Measurements from ENCODE around the gene TRPM3.

TRPM3 gene

DNA sequence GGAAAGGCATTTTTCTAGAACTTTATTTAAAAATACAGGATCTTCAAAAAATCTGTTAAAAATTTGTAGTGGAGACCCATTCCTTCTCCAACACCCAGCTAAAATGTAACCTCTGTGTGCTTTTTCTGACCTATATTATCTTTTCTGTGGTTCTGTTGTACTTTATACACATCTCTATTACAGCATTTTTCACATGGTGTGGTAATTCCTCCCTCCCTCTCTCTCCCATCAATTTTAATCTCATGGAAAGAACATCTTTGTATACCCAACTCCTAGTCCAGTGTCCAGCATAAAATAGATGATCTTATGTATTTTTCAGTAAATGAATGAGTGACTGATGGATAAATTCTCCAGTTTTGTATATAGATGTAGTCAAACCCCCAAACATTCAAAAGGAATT, 523.5 kb downstream of the TRPM3 start:
- Histone ChIP-seq H3K36me3 (ENCODE audit: insufficient read depth, low read length) (no peaks in the 10 kb centered on the region), H3K9me3 (ENCODE audit: control insufficient read depth, insufficient read depth, low read length) (no peaks in the 10 kb centered on the region), H3K4me1 (ENCODE audit: insufficient read depth, low read length) (no peaks in the 10 kb centered on the region; the same call in none of the 2 replicates), H3K9ac (ENCODE audit: low read depth, low read length) (no peak overlapping the region)

GRCh38 chr9:70595211-70595610, 526.2 kb downstream of the TRPM3 start:
- H3K36me3 ChIP-seq (ENCODE audit: insufficient read depth, low read length), result no peaks in the 10 kb centered on the region; the same call in 1 of the 2 replicates
- H3K9ac ChIP-seq (ENCODE audit: low read depth, low read length), result no peak overlapping the region
- no peaks in the 10 kb centered on the region for H3K4me1 ChIP-seq (ENCODE audit: insufficient read depth, low read length)
- no peaks in the 10 kb centered on the region for H3K9me3 ChIP-seq (ENCODE audit: control insufficient read depth, insufficient read depth, low read length)

DNA sequence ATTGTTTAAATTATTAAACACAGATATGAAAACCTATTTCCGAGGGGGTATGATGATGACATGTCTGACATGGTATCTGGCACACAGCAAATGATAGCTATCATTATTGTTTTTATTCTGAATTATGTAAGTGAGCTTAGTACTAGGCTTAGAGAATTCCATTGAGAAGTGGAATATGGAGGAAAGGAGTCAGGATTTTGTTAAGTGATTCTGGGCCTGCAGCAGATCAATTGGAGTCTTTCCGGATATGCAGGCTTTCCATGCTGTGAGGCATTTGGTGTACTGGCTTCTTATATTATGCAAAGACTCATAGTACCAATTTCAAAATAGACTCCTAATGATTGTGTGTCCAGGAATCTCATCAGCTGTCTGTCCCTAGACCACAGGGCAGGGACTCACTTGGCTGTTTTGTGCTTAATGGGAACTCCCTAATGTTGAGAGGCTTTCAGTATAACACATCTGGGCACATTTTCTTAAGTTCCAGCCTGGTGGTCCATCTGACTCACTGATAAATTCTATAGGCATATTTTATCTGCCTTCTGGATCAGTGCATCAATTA, 527.0 kb downstream of the TRPM3 start:
- Histone ChIP-seq H3K4me1 (ENCODE audit: insufficient read depth, low read length) (no peaks in the 10 kb centered on the region), H3K9me3 (ENCODE audit: control insufficient read depth, insufficient read depth, low read length) (no peaks in the 10 kb centered on the region)

GRCh38 chr9:70593241-70593640, 528.2 kb downstream of the TRPM3 start:
- H3K9me3 ChIP-seq (ENCODE audit: control insufficient read depth, insufficient read depth, low read length), result no peaks in the 10 kb centered on the region
- no peaks in the 10 kb centered on the region for H3K4me1 ChIP-seq (ENCODE audit: insufficient read depth, low read length)
- H3K36me3 ChIP-seq (ENCODE audit: insufficient read depth, low read length), result no peaks in the 10 kb centered on the region; the same call in 1 of the 2 replicates
- H3K9ac ChIP-seq (ENCODE audit: low read depth, low read length), result no peak overlapping the region

More for the DNA sequence above, 527.0 kb downstream of the TRPM3 start:
- no peaks in the 10 kb centered on the region; the same call in 1 of the 2 replicates for H3K36me3 ChIP-seq (ENCODE audit: insufficient read depth, low read length)
- no peak overlapping the region for H3K9ac ChIP-seq (ENCODE audit: low read depth, low read length)

DNA sequence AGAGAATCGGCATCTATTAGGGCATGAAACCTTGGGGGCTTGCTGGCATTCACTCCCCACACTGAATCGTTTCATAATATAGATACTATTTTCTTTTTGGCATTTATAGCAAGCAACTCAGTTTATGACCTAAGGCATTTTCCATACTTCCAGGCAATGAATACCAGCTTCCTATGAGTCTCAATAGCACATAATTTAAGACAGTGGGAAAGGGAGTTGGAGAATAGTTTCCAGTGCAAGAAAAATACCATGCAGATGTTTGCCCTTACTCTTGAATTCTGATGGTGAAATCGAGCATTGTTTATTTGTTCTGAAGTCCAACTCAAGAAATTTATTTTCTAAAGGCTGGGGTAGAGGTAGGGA, 531.1 kb downstream of the TRPM3 start:
- no peak overlapping the region for H3K9ac ChIP-seq (ENCODE audit: low read depth, low read length)
- no peaks in the 10 kb centered on the region; the same call in 1 of the 2 replicates for H3K36me3 ChIP-seq (ENCODE audit: insufficient read depth, low read length)
- no peaks in the 10 kb centered on the region for H3K4me1 ChIP-seq (ENCODE audit: insufficient read depth, low read length)
- H3K9me3 ChIP-seq (ENCODE audit: control insufficient read depth, insufficient read depth, low read length), result no peaks in the 10 kb centered on the region

DNA sequence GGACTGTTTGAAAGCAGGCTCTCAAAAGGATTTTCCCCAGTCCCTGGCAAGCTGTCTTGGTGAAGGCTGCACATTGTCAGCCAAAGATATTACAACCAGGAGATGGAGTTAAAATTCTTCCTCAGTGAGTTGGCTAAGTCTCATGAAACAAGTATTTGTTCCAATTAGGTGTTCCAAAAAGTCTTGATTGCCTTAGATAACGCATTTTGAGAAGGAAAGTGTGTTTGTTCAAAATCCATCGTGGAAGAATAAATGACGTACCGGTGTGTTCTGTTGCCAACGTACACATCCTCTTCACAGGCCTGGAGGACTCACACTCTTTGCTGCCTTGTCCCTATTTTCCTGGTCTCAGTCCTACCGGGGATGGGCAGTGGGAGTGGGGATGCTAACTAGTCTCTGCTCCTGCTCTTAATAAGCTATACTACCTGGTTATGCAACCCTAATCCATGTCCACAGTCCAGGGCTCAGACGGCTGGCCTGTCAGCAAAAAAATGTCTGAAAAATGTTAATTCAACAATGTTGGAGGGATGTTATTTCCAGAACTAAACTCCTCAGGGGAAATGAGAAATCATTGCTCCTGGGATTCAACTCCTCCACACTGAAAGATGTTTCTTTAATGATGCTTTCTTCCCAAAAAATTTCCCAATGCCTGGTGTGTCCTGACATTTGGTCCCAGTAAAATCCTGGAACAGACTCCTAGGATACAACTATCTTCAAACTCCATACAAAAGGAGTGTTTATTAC, 531.7 kb downstream of the TRPM3 start:
- Histone ChIP-seq H3K4me1 (ENCODE audit: insufficient read depth, low read length) (no peaks in the 10 kb centered on the region), H3K9ac (ENCODE audit: low read depth, low read length) (no peak overlapping the region), H3K36me3 (ENCODE audit: insufficient read depth, low read length) (no peaks in the 10 kb centered on the region; the same call in 1 of the 2 replicates), H3K9me3 (ENCODE audit: control insufficient read depth, insufficient read depth, low read length) (no peaks in the 10 kb centered on the region)

- Histone ChIP-seq H3K9me3 (ENCODE audit: control insufficient read depth, insufficient read depth, low read length) (no peaks in the 10 kb centered on the region), H3K36me3 (ENCODE audit: insufficient read depth, low read length) (no peaks in the 10 kb centered on the region; the same call in 1 of the 2 replicates), H3K9ac (ENCODE audit: low read depth, low read length) (no peak overlapping the region), H3K4me1 (ENCODE audit: insufficient read depth, low read length) (no peaks in the 10 kb centered on the region)
These were observed 532.4 kb downstream of the TRPM3 start for GRCh38 chr9:70588999-70589398.

DNA sequence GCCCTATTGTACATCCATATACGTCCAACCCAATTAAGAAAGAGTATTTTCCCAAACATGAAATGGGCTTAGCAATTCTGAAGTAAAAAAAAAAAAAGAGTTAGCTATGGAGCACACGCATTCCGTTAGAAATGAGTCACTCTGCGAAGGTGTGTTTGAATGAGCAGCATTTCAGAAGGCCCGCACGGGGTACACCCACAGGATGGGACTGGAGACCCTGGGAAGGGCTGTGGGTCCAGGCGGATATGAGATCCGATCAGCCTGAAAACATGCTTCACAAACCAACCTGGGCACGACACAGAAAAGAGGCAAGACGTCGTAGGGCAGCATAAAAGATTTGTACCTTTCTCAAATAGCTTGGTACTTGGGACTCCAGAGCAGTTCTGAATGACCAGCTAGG, 533.0 kb downstream of the TRPM3 start:
- Histone ChIP-seq H3K9me3 (ENCODE audit: control insufficient read depth, insufficient read depth, low read length) (no peaks in the 10 kb centered on the region), H3K4me1 (ENCODE audit: insufficient read depth, low read length) (no peaks in the 10 kb centered on the region), H3K9ac (ENCODE audit: low read depth, low read length) (no peak overlapping the region), H3K36me3 (ENCODE audit: insufficient read depth, low read length) (no peaks in the 10 kb centered on the region; the same call in 1 of the 2 replicates)

GRCh38 chr9:70587201-70587600, 534.2 kb downstream of the TRPM3 start:
- no peaks in the 10 kb centered on the region for H3K9me3 ChIP-seq (ENCODE audit: control insufficient read depth, insufficient read depth, low read length)
- no peaks in the 10 kb centered on the region for H3K4me1 ChIP-seq (ENCODE audit: insufficient read depth, low read length)
- no peak overlapping the region for H3K9ac ChIP-seq (ENCODE audit: low read depth, low read length)
- H3K36me3 ChIP-seq (ENCODE audit: insufficient read depth, low read length), result no peaks in the 10 kb centered on the region; the same call in 1 of the 2 replicates

DNA sequence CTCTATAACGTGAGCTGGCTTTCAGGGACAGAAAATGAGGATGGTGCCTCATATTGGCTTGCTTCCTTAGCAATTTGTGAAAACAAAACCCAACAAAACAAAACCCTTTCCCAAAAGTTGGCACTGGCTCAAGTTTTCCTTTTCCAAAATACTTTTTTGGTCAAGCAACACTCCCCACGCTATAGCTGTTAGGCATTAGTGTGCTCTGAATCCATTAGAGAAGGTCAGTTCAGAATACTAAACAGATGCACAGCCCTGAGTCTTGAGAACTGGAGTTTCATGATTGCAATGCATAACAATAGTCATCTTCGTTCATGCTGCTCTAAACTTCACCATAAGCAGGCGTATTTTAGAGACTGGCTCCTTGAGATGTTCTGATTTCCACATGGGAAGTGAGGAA, 534.9 kb downstream of the TRPM3 start:
- no peak overlapping the region for H3K9ac ChIP-seq (ENCODE audit: low read depth, low read length)
- H3K9me3 ChIP-seq (ENCODE audit: control insufficient read depth, insufficient read depth, low read length), result no peaks in the 10 kb centered on the region
- H3K4me1 ChIP-seq (ENCODE audit: insufficient read depth, low read length), result no peaks in the 10 kb centered on the region
- no peaks in the 10 kb centered on the region; the same call in 1 of the 2 replicates for H3K36me3 ChIP-seq (ENCODE audit: insufficient read depth, low read length)

DNA sequence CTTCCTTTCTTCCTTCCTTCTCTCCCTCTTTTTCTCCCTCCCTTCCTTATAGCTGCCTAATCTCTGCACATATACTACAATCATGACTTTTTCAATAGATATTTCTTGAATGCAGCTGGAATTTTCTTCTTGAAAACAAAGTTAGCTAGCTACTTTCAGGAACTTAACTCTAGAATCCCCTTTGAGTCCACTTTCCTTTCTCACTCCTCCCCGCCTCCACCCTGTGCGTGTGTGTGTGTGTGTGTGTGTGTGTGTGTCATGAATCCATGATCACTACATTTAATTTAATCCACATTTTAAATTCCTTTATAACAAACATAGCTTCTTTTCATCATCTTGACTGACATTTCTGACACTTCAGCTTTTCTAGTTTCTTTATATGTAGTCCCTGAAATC, 539.5 kb downstream of the TRPM3 start:
- Histone ChIP-seq H3K9me3 (ENCODE audit: control insufficient read depth, insufficient read depth, low read length) (no peaks in the 10 kb centered on the region), H3K36me3 (ENCODE audit: insufficient read depth, low read length) (no peaks in the 10 kb centered on the region), H3K9ac (ENCODE audit: low read depth, low read length) (no peak overlapping the region), H3K4me1 (ENCODE audit: insufficient read depth, low read length) (no peaks in the 10 kb centered on the region)

GRCh38 chr9:70581214-70581954, 540.0 kb downstream of the TRPM3 start:
- no peaks in the 10 kb centered on the region for H3K9me3 ChIP-seq (ENCODE audit: control insufficient read depth, insufficient read depth, low read length)
- H3K4me1 ChIP-seq (ENCODE audit: insufficient read depth, low read length), result no peaks in the 10 kb centered on the region
- H3K9ac ChIP-seq (ENCODE audit: low read depth, low read length), result no peak overlapping the region
- no peaks in the 10 kb centered on the region for H3K36me3 ChIP-seq (ENCODE audit: insufficient read depth, low read length)

- Histone ChIP-seq H3K4me1 (ENCODE audit: insufficient read depth, low read length) (no peaks in the 10 kb centered on the region), H3K9ac (ENCODE audit: low read depth, low read length) (no peak overlapping the region), H3K9me3 (ENCODE audit: control insufficient read depth, insufficient read depth, low read length) (no peaks in the 10 kb centered on the region), H3K36me3 (ENCODE audit: insufficient read depth, low read length) (no peaks in the 10 kb centered on the region)
These were observed 540.7 kb downstream of the TRPM3 start for GRCh38 chr9:70580606-70581195.

GRCh38 chr9:70579686-70580085, 541.7 kb downstream of the TRPM3 start:
- H3K4me1 ChIP-seq (ENCODE audit: insufficient read depth, low read length), result no peaks in the 10 kb centered on the region

More at GRCh38 chr9:70579686-70580085, 541.7 kb downstream of the TRPM3 start:
- Histone ChIP-seq H3K9me3 (ENCODE audit: control insufficient read depth, insufficient read depth, low read length) (no peaks in the 10 kb centered on the region), H3K9ac (ENCODE audit: low read depth, low read length) (no peak overlapping the region), H3K36me3 (ENCODE audit: insufficient read depth, low read length) (no peaks in the 10 kb centered on the region)
